Measurements from ENCODE around the gene KCNT1. TPM values are rescaled to one million over a fixed set of nuclear protein-coding genes. Genes with fewer than 3 reads are reported as not detected.

KCNT1 gene
- total RNA-seq, 1 donor from 2014 or later: not detected

DNA sequence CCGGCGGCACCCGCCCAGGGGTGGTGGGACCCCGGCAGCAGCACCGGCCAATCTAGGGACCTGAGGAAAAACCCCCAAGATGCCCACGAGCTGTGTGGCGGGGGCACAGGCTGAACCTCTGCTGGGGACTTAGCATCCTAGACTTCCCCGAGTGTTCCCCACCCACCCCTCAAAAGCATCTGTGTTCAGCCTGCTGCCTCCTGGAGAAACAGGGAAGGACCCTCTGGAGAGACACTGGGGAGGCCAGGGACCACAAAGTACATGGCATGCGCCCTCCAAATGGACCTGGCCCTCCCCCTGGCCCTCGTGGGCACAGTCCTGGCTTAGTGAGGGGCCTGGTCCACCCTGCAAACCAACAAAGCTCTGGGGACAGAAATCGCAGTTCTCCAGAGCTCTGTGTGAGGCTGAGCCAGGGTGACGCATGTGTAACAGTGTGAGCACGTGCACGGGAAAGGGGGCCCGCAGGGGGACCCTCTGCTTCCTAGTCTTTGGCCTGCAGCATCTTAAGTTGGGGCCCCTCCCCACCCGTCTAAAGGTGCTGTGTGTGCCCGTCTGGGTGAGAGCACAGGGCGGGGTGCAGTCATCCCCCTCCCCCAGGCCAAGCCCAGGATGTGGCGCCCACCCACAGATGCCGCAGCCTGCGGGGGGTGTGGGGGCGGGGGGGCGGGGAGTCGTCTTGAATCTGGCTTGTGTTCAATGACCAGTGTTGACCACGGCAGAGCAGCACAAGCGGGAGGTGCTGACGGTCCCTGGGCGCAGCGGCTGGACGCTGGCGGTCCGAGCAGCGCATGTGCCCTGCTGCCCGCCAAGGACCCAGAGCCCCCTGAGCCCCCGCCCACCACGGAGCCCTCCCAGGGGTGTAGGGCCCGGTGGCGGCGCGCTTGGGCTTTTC, 672 bp upstream of the KCNT1 start:
- intact Hi-C loops (cut with DNase I): no loop called here
- H3K36me3 ChIP-seq: no peaks in the 10 kb centered on the region
- DNase-seq (ENCODE audit: low spot score in 2 of 2): no peak
- TF ChIP-seq, protein P1, sequence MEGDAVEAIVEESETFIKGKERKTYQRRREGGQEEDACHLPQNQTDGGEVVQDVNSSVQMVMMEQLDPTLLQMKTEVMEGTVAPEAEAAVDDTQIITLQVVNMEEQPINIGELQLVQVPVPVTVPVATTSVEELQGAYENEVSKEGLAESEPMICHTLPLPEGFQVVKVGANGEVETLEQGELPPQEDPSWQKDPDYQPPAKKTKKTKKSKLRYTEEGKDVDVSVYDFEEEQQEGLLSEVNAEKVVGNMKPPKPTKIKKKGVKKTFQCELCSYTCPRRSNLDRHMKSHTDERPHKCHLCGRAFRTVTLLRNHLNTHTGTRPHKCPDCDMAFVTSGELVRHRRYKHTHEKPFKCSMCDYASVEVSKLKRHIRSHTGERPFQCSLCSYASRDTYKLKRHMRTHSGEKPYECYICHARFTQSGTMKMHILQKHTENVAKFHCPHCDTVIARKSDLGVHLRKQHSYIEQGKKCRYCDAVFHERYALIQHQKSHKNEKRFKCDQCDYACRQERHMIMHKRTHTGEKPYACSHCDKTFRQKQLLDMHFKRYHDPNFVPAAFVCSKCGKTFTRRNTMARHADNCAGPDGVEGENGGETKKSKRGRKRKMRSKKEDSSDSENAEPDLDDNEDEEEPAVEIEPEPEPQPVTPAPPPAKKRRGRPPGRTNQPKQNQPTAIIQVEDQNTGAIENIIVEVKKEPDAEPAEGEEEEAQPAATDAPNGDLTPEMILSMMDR (IDR thresholded peaks at IDR 0.05): no peak
- H3K27ac ChIP-seq: no peak overlapping the region
- H3K9me3 ChIP-seq: no peaks in the 10 kb centered on the region
- peak overlapping the region in 1 of 2 donors; percentile 31 for H3K4me3 ChIP-seq
- H3K4me1 ChIP-seq: peaks cover 6 to 7% of the 10 kb centered on the region in 2 donors
- H3K27me3 ChIP-seq: peaks cover 10% of the 10 kb centered on the region

DNA sequence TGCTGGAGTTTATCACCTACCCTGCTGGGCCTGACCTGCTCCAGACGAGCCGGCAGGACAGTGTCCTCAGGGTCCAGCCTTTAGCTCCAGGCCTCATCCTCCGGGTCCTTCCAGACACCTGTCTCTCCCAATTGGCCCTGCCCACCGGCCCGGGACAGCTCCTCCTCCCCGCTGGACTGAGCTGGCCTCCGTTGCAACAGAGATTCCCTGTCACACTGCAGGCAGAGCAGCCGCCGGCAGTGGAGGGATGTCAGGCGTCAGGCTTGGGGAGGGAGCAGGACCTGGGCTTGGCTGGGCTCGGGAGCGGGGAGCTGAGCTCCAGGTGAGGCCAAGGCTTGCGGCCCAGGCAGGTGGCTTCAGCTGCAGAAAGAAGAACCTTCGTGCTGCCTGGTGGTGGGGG, 1.7 kb downstream of the KCNT1 start:
- intact Hi-C loops (cut with DNase I): no loop called here
- Histone ChIP-seq H3K9me3 (no peaks in the 10 kb centered on the region), H3K4me3 (no peak overlapping the region), H3K27ac (no peak overlapping the region), H3K36me3 (no peaks in the 10 kb centered on the region), H3K4me1 (peaks cover 6 to 7% of the 10 kb centered on the region in 2 donors), H3K27me3 (peaks cover 10% of the 10 kb centered on the region)
- TF ChIP-seq, protein P1 (IDR thresholded peaks at IDR 0.05): no peak
- DNase-seq (ENCODE audit: low spot score in 2 of 2): no peak

DNA sequence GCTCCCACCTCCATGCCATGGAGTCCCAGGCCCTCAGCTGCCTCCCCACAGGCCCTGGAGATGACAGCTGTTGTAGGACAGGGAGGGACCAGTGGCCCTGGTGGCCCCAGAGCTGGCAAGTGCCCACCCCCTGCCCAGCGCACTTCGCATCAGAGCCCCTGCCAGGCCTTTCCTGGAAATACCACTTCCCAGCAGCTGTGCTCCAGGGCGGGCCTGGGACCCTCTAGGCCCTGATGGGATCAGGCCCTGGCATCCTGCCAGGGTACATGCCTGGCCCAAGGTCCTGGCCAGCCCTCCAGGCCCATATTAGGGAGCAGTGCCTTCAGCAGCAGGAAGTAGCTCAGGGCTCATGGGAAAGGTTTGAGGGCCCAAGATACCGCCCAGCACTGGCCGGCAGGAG, 2.5 kb downstream of the KCNT1 start:
- Histone ChIP-seq H3K27ac (no peak overlapping the region), H3K9me3 (no peaks in the 10 kb centered on the region), H3K27me3 (peaks cover 10% of the 10 kb centered on the region), H3K36me3 (no peaks in the 10 kb centered on the region), H3K4me1 (peaks cover 6 to 7% of the 10 kb centered on the region in 2 donors), H3K4me3 (no peak overlapping the region)
- TF ChIP-seq, protein P1 (IDR thresholded peaks at IDR 0.05): no peak
- no peak for DNase-seq (ENCODE audit: low spot score in 2 of 2)
- intact Hi-C loops (cut with DNase I): no loop called here

DNA sequence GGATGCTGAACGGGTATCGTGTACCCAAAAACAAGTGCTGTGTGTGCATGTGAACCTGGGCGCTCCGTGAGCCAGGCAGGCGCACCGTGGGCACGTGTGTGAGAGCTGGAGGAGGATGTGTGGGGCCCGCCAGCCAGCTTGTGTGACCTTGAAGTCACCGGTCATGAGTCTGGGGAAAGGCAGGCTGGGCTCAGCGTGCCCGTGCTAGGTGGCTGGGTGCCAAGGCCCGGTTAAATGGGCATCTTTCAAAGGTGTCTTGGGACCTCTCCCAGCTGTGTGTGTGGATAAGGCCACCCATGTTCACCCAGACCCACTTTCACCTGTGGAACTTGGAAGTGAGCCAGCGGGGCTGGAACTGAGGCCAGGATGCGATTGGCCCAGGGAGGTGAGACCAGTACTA, 3.4 kb downstream of the KCNT1 start:
- TF ChIP-seq, protein P1 (IDR thresholded peaks at IDR 0.05): no peak
- H3K9me3 ChIP-seq: no peaks in the 10 kb centered on the region
- no peak overlapping the region for H3K27ac ChIP-seq
- intact Hi-C loops (cut with DNase I): no loop called here
- peaks cover 10% of the 10 kb centered on the region for H3K27me3 ChIP-seq
- peaks cover 6 to 7% of the 10 kb centered on the region in 2 donors for H3K4me1 ChIP-seq
- no peak overlapping the region for H3K4me3 ChIP-seq
- H3K36me3 ChIP-seq: no peaks in the 10 kb centered on the region
- no peak for DNase-seq (ENCODE audit: low spot score in 2 of 2)

DNA sequence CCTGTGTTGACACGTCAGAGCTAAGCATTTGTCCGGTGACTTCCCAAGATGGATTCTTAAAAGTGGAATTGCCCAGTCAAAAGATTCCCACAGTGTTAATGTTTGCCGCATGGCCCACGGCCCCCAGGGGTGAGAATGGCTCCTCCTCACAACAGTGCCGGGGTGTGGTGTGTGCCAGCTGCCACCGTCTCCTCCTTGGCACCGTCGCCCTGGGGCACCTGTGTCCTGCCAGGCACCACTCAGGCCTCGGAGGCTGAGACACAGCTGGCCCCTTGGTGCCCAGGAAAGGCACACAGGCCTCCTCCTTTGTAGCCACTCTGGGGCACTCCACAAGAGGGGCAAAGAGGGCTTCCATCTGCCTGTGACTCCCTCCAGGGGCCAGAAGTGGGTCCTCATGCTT, 4.3 kb downstream of the KCNT1 start:
- peaks cover 6 to 7% of the 10 kb centered on the region in 2 donors for H3K4me1 ChIP-seq
- no peaks in the 10 kb centered on the region for H3K9me3 ChIP-seq
- no peak for DNase-seq (ENCODE audit: low spot score in 2 of 2)
- H3K4me3 ChIP-seq: no peak overlapping the region
- intact Hi-C loops (cut with DNase I): no loop called here
- H3K27ac ChIP-seq: no peak overlapping the region
- peaks cover 10% of the 10 kb centered on the region for H3K27me3 ChIP-seq
- no peaks in the 10 kb centered on the region for H3K36me3 ChIP-seq
- TF ChIP-seq, protein P1 (IDR thresholded peaks at IDR 0.05): no peak

Data from ascending aorta (tissue), 2 donors.